ENCODE results near the gene TMEM132D.

DNA sequence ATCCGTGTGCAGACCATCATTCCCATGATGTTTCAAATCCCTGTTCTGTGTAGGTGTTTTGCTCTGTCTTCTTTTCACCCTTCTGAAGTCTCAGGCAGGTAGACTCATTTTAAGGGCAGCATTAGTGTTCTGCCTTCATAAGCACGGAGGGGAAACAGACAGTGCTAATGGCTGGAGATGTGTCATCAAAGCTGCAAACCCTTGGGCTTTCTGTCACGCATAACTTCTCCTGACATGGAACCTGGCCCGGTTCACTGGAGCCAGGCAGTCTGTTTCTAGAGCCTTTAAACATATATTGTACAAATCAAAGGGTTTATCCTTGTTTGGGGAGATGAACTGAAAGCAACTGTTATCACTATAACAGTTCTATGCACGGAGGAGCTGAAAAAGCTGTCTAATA, 141.4 kb downstream of the TMEM132D start:
- TF ChIP-seq POLR2A (IDR thresholded peaks at IDR 0.05; ENCODE audit: low read depth, low read length) (no peak), FOS (IDR thresholded peaks at IDR 0.05; ENCODE audit: borderline replicate concordance, insufficient read depth, low read length) (no peak), JUN (IDR thresholded peaks at IDR 0.05; ENCODE audit: borderline replicate concordance, insufficient read depth, insufficient read length, low read depth) (no peak), EZH2 (IDR thresholded peaks at IDR 0.05; ENCODE audit: borderline replicate concordance, low read depth, low read length, severe bottlenecking) (no peak), MYC (IDR thresholded peaks at IDR 0.05; ENCODE audit: low read depth, low read length) (no peak)
- TF ChIP-seq, protein P1, sequence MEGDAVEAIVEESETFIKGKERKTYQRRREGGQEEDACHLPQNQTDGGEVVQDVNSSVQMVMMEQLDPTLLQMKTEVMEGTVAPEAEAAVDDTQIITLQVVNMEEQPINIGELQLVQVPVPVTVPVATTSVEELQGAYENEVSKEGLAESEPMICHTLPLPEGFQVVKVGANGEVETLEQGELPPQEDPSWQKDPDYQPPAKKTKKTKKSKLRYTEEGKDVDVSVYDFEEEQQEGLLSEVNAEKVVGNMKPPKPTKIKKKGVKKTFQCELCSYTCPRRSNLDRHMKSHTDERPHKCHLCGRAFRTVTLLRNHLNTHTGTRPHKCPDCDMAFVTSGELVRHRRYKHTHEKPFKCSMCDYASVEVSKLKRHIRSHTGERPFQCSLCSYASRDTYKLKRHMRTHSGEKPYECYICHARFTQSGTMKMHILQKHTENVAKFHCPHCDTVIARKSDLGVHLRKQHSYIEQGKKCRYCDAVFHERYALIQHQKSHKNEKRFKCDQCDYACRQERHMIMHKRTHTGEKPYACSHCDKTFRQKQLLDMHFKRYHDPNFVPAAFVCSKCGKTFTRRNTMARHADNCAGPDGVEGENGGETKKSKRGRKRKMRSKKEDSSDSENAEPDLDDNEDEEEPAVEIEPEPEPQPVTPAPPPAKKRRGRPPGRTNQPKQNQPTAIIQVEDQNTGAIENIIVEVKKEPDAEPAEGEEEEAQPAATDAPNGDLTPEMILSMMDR (IDR thresholded peaks at IDR 0.05; ENCODE audit: extremely low read depth in 1 of 2, insufficient read depth in 1 of 2, low read depth in 1 of 2, low read length in 2 of 2): no peak
